ENCODE data around the gene GRK2. TPM values are rescaled to one million over a fixed set of nuclear protein-coding genes. Genes with fewer than 3 reads are reported as not detected.

The GRK2 gene
- total RNA-seq, 4 donors from 2014 or later = 39.8 to 72.5 (median 47.8) TPM

- no peak for TF ChIP-seq CTCF (IDR thresholded peaks at IDR 0.05; ENCODE audit: low read depth)
Measured at GRCh38 chr11:67270256-67271204, 4.3 kb downstream of the GRK2 start.

GRCh38 chr11:67271205-67271540, 4.9 kb downstream of the GRK2 start:
- TF ChIP-seq CTCF (IDR thresholded peaks at IDR 0.05; ENCODE audit: low read depth) = no peak

GRCh38 chr11:67271541-67272284, 5.4 kb downstream of the GRK2 start:
- no peak for TF ChIP-seq CTCF (IDR thresholded peaks at IDR 0.05; ENCODE audit: low read depth)

- TF ChIP-seq CTCF (IDR thresholded peaks at IDR 0.05; ENCODE audit: low read depth) = no peak
Measured at GRCh38 chr11:67272327-67273259, 6.3 kb downstream of the GRK2 start.

- TF ChIP-seq CTCF (IDR thresholded peaks at IDR 0.05; ENCODE audit: low read depth) = no peak
Measured at GRCh38 chr11:67273260-67273990, 7.2 kb downstream of the GRK2 start.

GRCh38 chr11:67274768-67275605, 8.7 kb downstream of the GRK2 start:
- TF ChIP-seq CTCF (IDR thresholded peaks at IDR 0.05; ENCODE audit: low read depth) = no peak
